Activated CD4-positive, alpha-beta T cell treated with anti-CD3 and anti-CD28 coated beads, Interleukin-2, Interleukin-4, amounts not matched to agents 100 ng/mL and 50 ng/mL, durations not matched to agents 16 hours and 8 hours (primary cell): ENCODE measurements around the gene PRCC.
"Not testable (repeated sequence)": the region's sequence is repeated elsewhere in the genome, so short reads cannot be mapped to it uniquely, and the experiment has no call there.

Source experiments
- DNase-seq: peaks from one replicate; pipeline ENCODE4 v3.0.0-alpha.2; 2020; ENCODE audit warnings: low spot score

PRCC gene

DNA sequence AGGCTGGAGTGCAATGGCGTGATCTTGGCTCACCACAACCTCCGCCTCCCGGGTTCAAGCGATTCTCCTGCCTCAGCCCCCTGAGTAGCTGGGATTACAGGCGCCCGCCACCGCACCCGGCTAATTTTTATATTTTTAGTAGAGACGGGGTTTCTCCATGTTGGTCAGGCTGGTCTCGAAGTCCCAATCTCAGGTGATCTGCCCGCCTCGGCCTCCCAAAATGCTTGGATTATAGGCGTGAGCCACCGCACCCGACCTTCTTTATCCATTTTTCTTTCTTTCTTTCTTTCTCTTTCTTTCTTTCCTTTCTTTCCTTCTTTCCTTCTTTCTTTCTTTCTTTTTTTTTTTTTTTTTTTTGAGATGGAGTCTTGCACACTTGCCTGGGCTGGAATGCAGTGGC, 2.2 kb upstream of the PRCC start:
- not testable (repeated sequence) for DNase-seq

DNA sequence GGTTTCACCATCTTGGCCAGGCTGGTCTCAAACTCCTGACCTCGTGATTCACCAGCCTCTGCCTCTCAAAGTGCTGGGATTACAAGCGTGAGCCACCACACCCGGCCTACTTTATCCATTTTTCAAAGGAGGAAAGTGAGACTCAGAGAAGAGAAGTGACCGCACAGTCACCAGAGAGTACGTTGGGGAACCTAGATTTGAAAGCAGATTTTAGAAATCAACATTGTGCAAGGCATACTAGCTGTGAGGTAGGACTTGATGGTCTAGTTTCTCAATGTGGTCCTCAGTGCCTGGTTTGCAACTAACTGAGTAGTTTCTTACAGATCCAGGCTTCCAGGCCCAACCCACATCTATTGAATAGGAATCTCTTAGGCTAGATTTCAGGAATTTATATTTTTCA, 1.7 kb upstream of the PRCC start:
- no peak for DNase-seq

DNA sequence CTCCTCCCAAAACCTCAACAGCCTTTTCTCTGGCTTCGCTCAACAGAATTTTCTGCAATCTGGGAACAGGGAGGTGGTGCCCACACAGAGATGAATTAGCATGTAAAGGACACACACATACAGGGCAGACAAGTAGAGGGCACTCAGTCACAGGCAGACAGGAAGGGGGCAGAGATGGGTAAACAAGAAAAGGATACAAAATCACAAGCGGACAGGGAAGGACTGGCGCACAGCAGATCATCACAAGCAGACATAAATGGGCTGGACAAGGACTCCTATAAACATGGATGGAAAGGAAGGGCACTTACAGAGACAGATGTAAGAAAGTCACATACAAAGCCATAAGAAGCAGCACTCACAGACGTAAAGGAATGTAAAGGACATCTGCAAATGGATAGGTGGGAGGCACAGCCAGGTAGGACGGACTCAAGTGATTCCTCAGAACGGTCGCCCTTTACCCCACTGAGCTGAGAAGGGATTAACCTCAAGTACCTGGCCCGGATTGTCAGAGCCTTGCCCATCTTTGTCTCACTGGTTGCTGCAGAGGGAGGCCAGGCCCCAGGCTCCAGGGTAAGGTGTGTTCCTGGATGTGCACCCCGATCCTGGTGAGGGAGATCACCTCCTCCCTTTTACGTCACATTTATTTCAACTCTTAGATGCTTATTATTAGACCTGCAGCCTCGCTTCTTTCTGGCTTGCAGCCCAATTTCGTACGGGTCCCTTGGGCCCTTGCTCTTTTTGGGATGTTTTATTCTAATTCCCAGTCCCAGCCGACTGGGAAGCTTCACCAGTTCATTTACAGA, 836 bp upstream of the PRCC start:
- no peak for DNase-seq

DNA sequence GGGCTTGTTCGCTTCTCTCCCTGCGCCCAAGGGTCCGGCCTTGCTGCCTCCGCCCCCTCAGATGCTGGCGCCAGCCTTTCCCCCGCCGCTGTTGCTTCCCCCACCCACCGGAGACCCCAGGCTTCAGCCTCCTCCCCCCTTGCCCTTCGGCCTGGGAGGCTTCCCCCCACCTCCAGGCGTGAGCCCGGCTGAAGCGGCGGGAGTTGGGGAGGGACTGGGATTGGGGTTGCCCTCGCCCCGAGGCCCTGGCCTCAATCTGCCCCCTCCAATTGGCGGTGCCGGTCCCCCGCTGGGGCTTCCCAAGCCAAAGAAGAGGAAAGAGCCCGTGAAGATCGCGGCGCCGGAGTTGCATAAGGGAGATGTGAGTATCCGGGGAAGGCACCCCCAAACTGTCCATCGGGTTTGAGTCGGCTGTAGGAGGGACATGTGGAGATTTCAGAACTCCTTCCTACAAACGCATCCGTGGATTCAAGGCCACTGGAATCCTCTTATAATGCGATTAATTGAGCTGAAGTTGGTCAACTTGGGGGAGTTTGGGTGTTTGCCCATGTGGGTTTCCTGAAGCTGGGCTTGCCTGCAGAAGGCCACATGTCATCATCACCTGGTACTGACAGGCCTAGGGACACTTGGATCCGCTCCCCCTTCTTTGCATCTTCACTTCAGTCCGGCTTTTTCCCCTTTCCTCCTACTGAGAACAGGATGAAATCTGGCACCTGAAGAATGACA, 707 bp downstream of the PRCC start:
- no peak for DNase-seq

DNA sequence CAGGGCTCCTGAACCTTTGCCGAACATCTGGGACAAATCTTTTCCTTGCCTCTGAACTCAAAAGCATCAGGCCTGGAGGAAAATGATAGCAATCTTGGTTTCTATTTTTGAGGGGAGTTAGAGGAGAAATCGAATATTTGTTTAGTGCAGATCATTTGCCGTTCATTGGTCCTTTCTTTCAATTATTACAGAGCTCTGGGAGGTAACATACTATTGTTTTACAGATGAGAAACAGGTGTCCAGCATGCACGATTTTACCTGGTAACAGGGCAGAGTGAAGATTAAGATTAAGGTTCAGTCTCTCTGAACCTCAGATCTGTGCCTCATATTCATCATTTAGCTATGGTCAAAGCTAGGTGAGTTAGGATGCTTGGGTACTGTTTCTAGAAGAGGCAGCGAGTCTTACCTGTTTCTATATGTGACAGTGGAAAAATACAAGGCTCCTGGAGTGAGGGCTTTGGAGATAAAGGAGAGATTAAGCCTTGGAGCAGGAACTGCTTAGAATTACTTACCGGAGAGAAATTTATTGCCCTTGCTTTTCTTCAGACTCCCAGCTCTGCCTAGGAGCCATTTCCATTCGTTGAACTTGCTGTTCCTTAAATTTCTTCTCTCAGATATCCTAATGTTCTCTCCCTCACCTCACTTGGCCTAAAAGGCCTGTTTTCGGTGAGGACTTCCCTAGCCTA, 1.4 kb downstream of the PRCC start:
- DNase-seq = no peak

DNA sequence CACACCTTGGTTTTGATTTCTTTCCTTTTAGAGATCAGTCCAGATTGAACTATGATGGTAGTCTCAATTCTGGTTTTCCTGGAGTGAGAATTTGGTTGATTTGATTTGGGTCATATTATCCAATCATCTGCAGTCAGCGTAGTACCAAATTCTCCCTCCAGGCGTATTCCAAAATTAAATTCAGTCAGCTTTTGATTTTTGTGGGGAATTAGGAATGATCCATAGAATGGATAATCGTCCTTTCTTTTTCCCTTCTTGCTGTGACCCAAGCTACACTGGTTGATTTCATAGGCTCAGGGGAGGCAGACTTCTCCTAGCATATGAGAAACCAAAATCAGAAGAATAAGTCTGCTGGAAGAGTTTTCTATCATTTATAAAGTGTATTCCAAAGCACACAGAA, 4.9 kb downstream of the PRCC start:
- DNase-seq = no peak

DNA sequence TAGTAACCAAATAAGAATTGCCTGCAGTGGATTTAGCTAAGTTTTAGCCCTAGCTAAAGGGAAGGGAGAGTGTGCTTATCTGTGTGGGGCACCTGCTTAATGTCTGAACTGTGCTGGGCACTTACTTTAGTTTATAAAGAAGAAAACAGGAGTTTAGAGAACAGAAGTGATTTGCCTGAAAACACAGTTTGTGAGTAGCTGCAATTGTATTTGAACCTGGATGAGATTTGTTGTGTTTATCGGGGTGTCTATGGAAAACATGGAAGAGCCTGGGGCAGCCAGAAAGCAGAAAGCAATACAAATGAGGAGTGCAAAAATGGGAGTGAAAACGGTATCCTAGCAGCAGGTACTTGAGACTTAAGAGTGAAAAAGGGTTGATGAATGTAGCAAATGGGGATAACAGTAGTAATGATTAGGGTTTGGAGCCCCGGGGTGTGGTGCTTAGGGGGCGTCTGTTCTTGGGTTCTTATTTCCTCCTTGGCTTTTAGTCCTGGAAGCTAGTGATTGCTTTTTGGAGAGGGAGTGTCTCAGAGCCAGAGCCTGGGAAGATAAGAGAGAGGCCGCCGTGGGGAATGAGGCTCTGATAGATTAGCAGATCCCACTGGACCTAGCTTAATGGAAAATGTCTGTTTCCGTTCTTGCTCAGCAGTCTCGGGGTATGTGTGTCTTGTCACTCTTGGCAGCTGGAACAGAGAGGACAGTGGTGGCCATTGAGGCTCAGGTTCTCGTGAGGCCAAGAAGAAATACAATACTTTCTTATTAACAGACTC, 5.6 kb downstream of the PRCC start:
- no peak for DNase-seq

DNA sequence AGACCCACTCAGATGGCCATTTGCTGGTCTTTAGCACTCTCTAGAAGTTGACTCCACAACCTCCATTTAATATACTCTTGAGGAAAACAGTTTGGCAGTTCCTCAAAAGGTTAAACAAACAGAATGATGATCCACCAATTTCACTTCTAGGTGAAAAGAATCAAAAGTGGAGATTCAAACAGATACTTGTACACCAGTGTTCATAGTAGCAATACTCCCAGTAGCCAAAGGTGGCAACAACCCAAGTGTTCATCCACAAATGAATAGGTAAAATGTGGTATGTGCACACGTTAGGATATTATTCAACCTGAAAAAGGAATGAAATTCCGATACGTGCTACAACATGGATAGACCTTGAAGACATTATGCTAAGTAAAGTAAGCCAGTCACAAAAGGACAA, 6.3 kb downstream of the PRCC start:
- DNase-seq = peak; percentile 55

DNA sequence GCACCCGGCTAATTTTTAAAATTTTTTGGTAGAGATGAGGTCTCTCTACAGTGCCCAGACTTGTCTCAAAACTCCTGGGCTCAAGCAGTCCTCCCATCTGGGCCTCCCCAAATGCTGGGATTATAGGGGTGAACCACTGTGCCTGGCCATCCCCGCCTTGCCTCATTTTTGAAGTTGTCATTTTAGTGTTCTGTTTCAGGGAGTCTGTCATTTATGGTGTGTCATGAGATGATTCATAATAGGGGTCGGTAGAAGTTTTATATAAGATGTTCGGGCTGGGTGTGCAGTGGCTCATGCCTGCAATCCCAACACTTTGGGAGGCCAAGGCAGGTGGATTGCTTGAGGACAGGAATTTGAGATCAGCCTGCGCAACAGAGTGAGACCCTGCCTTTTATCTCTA, 8.5 kb downstream of the PRCC start:
- peak; percentile 9 for DNase-seq

DNA sequence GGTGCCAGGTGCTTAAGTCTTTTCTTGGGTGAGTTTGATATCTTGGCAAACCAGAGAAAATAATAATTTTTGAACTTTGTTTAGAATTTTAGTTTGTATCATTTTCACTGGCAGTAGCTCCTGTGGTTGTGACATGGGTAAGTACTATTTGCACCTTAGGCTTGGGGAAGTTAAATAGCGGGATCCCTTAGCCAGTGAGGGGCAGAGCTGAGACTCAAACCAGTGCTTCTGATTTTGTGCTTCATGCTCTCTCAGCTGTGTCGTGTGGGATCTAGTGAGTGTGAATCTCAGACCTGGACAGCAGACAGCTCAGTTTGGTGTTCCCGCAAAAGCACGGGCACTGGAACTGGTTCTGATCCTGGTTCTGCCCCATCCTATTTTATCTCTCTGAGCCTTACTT, 9.6 kb downstream of the PRCC start:
- no peak for DNase-seq

DNA sequence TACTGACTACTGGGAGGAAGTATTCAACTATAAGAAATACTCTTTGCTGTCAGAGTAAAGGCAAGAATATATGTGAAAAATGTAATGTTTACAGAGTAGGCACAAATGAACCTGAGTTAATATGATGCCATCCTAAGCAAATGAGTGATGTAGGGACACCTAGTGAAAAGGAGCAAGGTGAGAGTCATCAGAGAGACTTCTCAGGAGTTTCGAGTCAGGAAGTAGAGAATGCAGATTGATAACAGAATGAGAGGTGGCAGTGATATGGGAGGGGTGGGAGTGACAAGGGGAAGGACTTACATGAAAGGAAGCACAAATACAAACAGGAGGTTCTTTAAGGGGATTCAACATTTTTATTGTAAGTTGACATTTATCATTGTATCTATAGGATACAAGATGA, 10.2 kb downstream of the PRCC start:
- DNase-seq = no peak

DNA sequence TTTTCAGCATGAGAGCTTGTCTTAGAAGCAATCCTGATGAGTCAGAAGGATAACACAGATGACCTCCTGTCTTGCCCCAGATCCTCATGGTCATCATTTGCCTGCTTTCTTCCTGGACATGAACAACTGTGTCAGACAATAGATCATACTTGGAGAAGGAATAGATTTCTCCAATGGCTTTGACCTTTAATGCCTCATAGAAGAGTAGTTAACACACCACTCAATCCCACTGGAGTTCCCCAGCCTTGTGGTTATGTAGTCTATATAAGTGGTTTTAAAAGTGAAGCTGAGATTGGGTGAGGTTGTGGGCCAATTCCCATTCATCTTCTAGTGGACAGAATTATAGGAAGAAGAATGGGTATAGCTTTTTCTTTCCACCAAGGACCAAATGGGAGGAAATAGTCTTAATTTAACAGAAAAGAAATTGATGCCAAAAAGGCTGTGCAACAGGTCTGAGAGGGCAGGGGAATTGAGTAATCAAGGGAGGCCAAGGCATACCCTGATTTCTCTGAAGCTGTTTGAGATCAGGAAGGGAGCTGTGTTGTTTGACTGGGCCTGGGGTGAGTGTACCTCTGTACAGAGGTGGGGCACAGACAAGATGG, 14.4 kb downstream of the PRCC start:
- no peak for DNase-seq

DNA sequence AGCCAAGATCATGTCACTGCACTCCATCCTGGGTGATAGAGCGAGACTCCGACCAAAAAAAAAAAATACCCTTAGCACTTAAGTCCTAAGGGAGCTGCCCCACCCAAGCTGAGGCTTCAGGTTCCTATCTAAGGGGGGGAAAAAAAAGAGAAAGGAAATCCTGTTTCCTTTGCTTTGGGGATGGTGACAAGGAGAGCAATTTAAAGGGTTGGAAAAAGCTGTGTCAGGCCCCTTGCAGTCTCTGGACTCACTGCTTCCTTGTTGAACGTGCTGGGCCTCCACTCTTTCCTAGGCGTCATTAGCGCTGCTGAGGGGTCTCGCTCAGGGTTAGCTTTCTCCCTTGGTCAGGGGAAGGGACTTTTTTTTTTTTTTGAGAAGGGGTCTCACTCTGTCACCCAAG, 18.1 kb downstream of the PRCC start:
- DNase-seq = no peak

DNA sequence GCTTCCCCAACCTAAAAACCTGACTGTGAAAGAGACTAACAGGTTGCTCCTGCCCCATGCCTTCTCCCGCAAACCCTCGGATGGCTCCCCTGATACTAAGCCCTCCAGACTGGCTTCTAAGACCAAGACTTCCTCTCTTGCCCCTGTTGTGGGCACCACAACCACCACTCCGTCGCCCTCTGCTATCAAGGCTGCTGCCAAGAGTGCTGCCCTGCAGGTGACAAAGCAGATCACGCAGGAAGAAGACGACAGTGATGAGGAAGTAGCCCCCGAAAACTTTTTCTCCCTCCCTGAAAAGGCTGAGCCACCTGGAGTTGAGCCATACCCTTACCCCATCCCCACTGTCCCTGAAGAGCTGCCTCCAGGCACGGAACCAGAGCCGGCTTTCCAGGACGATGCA, 19.3 kb downstream of the PRCC start:
- DNase-seq = no peak

DNA sequence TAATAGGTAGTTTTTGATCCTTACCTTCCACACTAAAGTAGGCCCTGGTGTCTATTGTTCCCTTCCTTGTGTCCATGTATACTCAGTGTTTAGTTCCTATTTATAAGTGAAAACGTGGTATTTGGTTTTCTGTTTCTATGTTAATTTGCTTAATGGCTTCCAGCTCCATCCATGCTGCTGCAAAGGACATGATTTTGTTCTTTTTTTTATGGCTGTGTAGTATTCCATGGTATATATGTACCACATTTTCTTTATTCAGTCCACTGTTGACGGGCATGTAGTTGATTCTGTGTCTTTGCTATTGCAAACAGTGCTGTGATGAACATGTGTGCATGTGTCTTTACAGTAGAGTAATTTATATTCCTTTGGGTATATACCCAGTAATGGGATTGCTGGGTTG, 20.8 kb downstream of the PRCC start:
- DNase-seq = no peak

DNA sequence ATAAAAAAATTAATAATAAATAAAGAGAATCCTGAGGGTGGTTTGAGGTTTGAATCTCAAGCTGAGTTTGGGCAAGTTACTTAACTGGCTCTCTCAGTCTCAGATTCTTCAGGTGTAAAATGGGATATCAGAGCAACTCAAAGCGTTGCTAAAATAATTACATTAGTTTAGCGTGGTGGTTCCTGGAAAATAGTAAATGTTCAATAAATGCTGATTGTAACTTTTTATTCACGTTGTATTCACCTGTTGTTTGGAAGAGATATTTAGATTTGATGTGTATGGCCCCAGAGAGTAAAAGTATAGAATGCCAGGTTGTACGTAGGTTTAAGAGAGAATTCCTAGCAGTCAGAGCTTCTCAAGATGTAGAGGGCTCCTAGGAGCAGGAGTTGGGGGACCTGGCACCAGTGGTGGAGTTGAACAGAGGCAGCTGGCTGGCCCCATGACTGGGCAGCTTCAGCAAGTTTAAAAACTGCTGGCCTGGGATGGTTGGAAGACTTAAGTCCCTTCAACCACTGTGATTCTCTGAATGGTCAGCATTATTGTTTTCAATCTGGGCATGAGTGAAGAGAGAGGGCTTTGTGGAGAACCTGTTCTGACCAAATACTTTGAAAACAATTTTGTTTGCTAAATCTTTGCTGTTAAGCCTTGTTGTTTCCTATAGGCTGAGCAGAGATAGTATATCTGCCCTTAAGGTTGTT, 22.4 kb downstream of the PRCC start:
- no peak for DNase-seq

DNA sequence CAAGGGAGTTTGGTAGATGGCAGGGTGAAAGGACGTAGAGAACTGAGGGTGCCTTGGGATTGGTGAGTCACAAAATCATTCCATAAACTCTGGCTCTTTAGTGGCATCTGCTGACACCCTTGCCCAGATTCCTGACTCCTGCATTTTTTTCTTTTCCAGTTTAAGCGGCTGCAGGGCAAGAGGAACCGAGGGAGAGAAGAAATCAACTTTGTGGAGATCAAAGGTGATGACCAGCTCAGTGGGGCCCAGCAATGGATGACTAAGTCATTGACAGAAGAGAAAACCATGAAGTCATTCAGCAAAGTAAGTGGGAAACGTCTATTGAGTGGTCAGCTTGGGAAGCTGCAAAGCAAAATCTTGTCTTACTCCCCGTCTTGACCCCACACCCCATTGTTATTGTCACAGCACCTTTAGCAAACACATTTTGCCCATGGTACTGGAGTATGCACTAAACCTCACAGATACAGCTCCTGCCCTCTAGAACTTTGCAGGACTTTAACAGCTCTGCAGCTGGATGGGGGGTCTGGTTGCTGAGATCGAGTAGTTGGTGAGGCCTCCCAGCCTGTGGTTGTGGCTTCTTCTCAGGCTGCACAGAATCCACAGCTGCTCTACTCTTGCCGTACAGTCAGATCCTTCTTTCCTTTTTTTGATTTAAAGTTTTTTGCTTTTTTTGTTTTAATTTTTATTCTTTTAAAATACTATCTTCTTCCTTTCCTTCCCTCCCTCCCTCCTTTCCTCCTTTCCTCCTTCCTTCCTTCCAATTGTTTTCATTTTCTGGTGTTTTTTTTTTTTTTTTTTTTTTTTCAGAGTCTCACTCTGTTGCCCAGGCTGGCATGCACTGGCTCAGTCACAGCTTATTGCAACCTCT, 27.4 kb downstream of the PRCC start:
- DNase-seq = no peak

DNA sequence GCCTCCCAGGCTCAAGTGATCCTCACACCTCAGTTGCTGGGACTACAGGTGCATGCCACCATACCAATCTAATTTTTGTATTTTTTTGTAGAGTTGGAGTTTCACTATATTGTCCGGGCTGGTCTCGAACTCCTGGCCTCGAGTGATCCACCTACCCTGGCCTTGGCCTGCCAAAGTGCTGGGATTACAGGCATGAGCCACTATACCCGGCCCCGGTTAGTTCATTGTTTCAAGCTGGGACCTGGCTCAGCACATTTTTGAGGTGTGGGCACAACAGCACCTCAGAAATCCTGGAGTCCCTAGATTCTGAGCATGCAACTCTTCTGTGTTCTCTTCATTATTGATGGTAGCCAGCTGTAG, 28.0 kb downstream of the PRCC start:
- DNase-seq = no peak

DNA sequence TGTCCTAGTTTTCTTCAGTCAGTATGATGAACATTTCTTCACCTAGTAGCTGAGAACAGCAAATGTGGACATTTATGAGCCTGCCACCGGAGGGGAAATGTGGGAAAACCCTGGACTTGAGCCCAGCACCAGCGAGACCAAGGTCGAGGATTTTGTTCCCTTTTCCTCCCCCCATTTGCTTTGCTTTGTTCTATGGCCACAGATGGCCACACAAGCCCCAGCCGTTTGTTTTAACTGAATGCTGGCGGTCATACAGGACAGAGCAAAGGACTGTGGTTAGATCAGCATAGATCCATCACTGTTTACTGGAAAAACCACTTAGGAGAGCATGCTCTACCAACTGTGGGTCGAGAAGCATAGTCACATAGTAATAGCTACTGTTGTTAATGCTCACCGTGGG, 28.5 kb downstream of the PRCC start:
- DNase-seq = no peak

DNA sequence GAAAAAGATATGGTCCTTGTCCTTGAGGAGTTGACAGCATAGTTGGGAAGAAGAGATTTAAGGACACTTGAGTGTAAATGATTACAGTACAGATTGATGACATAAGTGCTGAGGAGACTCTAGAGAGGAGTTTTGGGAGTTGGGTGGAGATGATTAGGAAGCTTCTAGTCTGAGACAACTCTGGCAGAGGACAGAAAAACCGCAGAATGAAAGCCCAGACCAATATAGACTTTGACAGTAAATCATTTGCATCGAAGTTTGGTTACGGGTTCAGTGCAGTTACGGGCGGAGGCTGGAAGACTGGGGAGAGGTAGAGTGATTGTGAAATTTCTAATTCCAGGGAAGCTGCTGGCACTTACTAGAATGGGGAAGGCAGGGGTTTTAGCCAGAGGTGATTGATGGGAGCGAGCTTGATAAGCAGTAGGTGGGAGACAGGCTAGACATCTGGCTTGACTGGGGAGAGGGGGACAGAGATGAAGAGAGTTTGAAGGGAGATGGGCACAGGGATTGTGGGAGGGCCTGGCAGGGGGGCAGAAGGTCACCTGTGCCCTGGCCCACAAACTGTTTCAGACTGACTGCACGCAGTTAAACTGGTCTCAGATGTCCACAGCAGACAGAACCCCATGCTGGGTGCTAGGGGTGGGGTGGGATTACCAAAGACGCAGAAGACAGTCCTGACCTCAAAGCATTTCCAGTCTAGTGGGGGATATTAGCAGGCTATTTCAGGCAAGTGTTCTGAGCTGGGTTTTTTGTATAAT, 29.2 kb downstream of the PRCC start:
- DNase-seq = no peak
